H1 (cell line): ENCODE results near the gene ESRRB. TPM values are rescaled to one million over a fixed set of nuclear protein-coding genes. Genes with fewer than 3 reads are reported as not detected.

ENCODE experiments used
- CTCF ChIA-PET: fragments of 300-600 bp; sonication (Branson Sonifier 250); formaldehyde crosslinking; loops from one replicate; lab custom pipeline; 2021; ENCODE audit not compliant: partially characterized antibody; lab: Charles Lee
- POLR2A ChIA-PET: fragments of 300-600 bp; sonication (Branson Sonifier 250); formaldehyde crosslinking; loops from one replicate; lab custom pipeline; 2021; ENCODE audit warnings: inconsistent platforms; ENCODE audit not compliant: partially characterized antibody; lab: Charles Lee
- DNase-seq, 2 experiments: peaks; one replicate each; pipeline versions ENCODE4 v3.0.0 to v3.0.0-alpha.2; 2010 to 2022; ENCODE audit warnings: low spot score in 2 of 2, low read depth in 1 of 2, mixed read lengths in 1 of 2
- FAIRE-seq: peaks from 2 replicates; lab custom pipeline; 2011; peaks lifted over from hg19 to GRCh38; lab: Jason Lieb, UNC
- H2AFZ ChIP-seq: 2 replicates; pipeline ENCODE4 v1.8.1; 2012; ENCODE audit warnings: low read length, inconsistent platforms
- H2AK5ac ChIP-seq: 2 replicates; pipeline ENCODE4 v1.6.1; 2013; ENCODE audit warnings: low read depth, low read length
- H2BK120ac ChIP-seq: replicated peaks from 2 replicates; pipeline ENCODE3; 2013; ENCODE audit warnings: low read depth, low read length, inconsistent platforms
- H2BK12ac ChIP-seq: 2 replicates; pipeline ENCODE4 v1.6.1; 2013; ENCODE audit warnings: low read depth, low read length
- H2BK15ac ChIP-seq: 2 replicates; pipeline ENCODE4 v1.6.1; 2013; ENCODE audit warnings: low read length
- H2BK20ac ChIP-seq: 2 replicates; pipeline ENCODE4 v1.6.1; 2013; ENCODE audit warnings: low read length
- H2BK5ac ChIP-seq: 2 replicates; pipeline ENCODE4 v1.6.1; 2013; ENCODE audit warnings: low read depth, low read length
- H3K14ac ChIP-seq: 2 replicates; pipeline ENCODE4 v1.6.1; 2013; ENCODE audit warnings: inconsistent platforms; ENCODE audit not compliant: insufficient read length
- H3K18ac ChIP-seq: 2 replicates; pipeline ENCODE4 v1.6.1; 2013; ENCODE audit warnings: low read length; ENCODE audit errors: extremely low read depth
- H3K23ac ChIP-seq: 2 replicates; pipeline ENCODE4 v1.6.1; 2013; ENCODE audit warnings: inconsistent platforms; ENCODE audit not compliant: insufficient read length
- H3K23me2 ChIP-seq: 2 replicates; pipeline ENCODE4 v1.6.1; 2013; ENCODE audit warnings: low read depth, low read length
- H3K27ac ChIP-seq: 2 replicates; pipeline ENCODE4 v1.6.1; 2011; ENCODE audit warnings: low read depth, low read length, inconsistent platforms
- H3K27me3 ChIP-seq, 4 experiments: replicated peaks in 1 of 4; 1 replicate in 1 of 4; 2 replicates in 3 of 4; pipeline versions ENCODE4 v1.6.1 to v1.8.1; 2011 to 2013; ENCODE audit warnings: low read length in 3 of 4, mild to moderate bottlenecking in 3 of 4, inconsistent platforms in 2 of 4, mixed read lengths in 2 of 4, moderate library complexity in 1 of 4; ENCODE audit not compliant: control insufficient read depth in 3 of 4, insufficient read depth in 3 of 4; ENCODE audit errors: extremely low read depth in 1 of 4
- H3K36me3 ChIP-seq, 4 experiments: 2 replicates each; pipeline versions ENCODE4 v1.6.1 to v1.8.1; 2011 to 2013; ENCODE audit warnings: mild to moderate bottlenecking in 4 of 4, low read length in 3 of 4, moderate library complexity in 2 of 4, control low read depth in 1 of 4, inconsistent platforms in 1 of 4; ENCODE audit not compliant: insufficient read depth in 4 of 4, control insufficient read depth in 2 of 4
- H3K4ac ChIP-seq: replicated peaks from 2 replicates; pipeline ENCODE3; 2013; ENCODE audit warnings: low read length, low read depth, mixed read lengths, inconsistent platforms; ENCODE audit not compliant: insufficient read length
- H3K4me1 ChIP-seq, 4 experiments: replicated peaks in 1 of 4; 1 replicate in 1 of 4; 2 replicates in 3 of 4; pipeline versions ENCODE4 v1.6.1 to v1.8.1; 2011 to 2013; ENCODE audit warnings: low read length in 3 of 4, inconsistent platforms in 2 of 4, mixed read lengths in 1 of 4; ENCODE audit not compliant: insufficient read depth in 4 of 4, control insufficient read depth in 3 of 4
- H3K4me2 ChIP-seq, 2 experiments: 2 replicates each; pipeline versions ENCODE4 v1.6.1 to v1.8.1; 2011 to 2013; ENCODE audit warnings: low read depth in 2 of 2, low read length in 2 of 2, control low read depth in 1 of 2, inconsistent platforms in 1 of 2, mild to moderate bottlenecking in 1 of 2; ENCODE audit not compliant: insufficient read depth in 1 of 2
- H3K4me3 ChIP-seq, 4 experiments: fragments of 200-600, 300-600 bp in 1 of 4; sonication (generic), shearing (Covaris generic), sonication (Bioruptor Twin) in 1 of 4; 2 replicates each; pipeline versions ENCODE4 v1.5.1 to v1.8.1; 2011 to 2016; ENCODE audit warnings: low read length in 4 of 4, low read depth in 3 of 4, control low read depth in 2 of 4, inconsistent platforms in 2 of 4, mild to moderate bottlenecking in 2 of 4, mixed read lengths in 1 of 4, moderate library complexity in 1 of 4; ENCODE audit not compliant: insufficient read depth in 2 of 4; ENCODE audit errors: extremely low read depth in 1 of 4
- H3K56ac ChIP-seq: replicated peaks from 2 replicates; pipeline ENCODE3; 2013; ENCODE audit warnings: low read depth, mild to moderate bottlenecking, mixed read lengths, low read length, inconsistent platforms; ENCODE audit not compliant: insufficient read length
- H3K79me1 ChIP-seq: 2 replicates; pipeline ENCODE4 v1.6.1; 2013; ENCODE audit warnings: low read depth, low read length, control low read depth
- H3K79me2 ChIP-seq, 2 experiments: 2 replicates each; pipeline versions ENCODE4 v1.6.1 to v1.8.1; 2012 to 2013; ENCODE audit warnings: low read length in 2 of 2, mild to moderate bottlenecking in 2 of 2, inconsistent platforms in 1 of 2; ENCODE audit not compliant: insufficient read depth in 2 of 2, control insufficient read depth in 1 of 2
- H3K9ac ChIP-seq, 4 experiments: replicated peaks in 1 of 4; 1 replicate in 1 of 4; 2 replicates in 3 of 4; pipeline versions ENCODE4 v1.6.1 to v1.8.1; 2011 to 2013; ENCODE audit warnings: low read depth in 3 of 4, low read length in 3 of 4, control low read depth in 2 of 4, mild to moderate bottlenecking in 2 of 4, moderate library complexity in 2 of 4, inconsistent platforms in 1 of 4; ENCODE audit errors: extremely low read depth in 1 of 4
- H3K9me3 ChIP-seq, 2 experiments: 2 replicates each; pipeline versions ENCODE4 v1.6.1 to v1.8.1; 2012 to 2013; ENCODE audit warnings: mild to moderate bottlenecking in 2 of 2, moderate library complexity in 2 of 2, control low read depth in 1 of 2, inconsistent platforms in 1 of 2, low read depth in 1 of 2, low read length in 1 of 2, mixed read lengths in 1 of 2; ENCODE audit not compliant: insufficient read depth in 2 of 2
- H4K20me1 ChIP-seq, 2 experiments: replicated peaks in 1 of 2; 2 replicates each; pipeline versions ENCODE3 to v1.8.1; 2011 to 2013; ENCODE audit warnings: inconsistent platforms in 2 of 2, low read length in 2 of 2, mild to moderate bottlenecking in 1 of 2; ENCODE audit not compliant: insufficient read depth in 2 of 2, control insufficient read depth in 1 of 2
- H4K5ac ChIP-seq: 2 replicates; pipeline ENCODE4 v1.6.1; 2013; ENCODE audit warnings: low read length, low read depth, mixed read lengths, inconsistent platforms; ENCODE audit not compliant: insufficient read length
- H4K8ac ChIP-seq: 2 replicates; pipeline ENCODE4 v1.8.0; 2013; ENCODE audit warnings: mild to moderate bottlenecking, moderate library complexity, low read length, inconsistent platforms; ENCODE audit not compliant: insufficient read depth; ENCODE audit errors: extremely low read depth
- H4K91ac ChIP-seq: replicated peaks from 2 replicates; pipeline ENCODE3; 2013; ENCODE audit warnings: low read length, mixed read lengths, inconsistent platforms; ENCODE audit not compliant: insufficient read length
- CHD1 ChIP-seq: IDR thresholded peaks from 2 replicates; pipeline ENCODE4 v1.6.1; 2012; ENCODE audit warnings: low read depth, low read length, improper control_type of control experiment
- POU5F1 ChIP-seq: IDR thresholded peaks from 2 replicates; pipeline ENCODE4 v1.6.1; 2011; ENCODE audit warnings: low read depth, mild to moderate bottlenecking, low read length, moderate library complexity
- SRF ChIP-seq: IDR thresholded peaks from 2 replicates; pipeline ENCODE4 v1.6.1; 2011; ENCODE audit warnings: mild to moderate bottlenecking, low read depth, low read length, moderate library complexity
- WGBS, 2 experiments: shearing (Covaris generic) in 1 of 2; methylation state at CpG; one replicate each; pipeline versions ENCODE4 v1.1.6 to v1.1.7; 2013 to 2015; ENCODE audit warnings: low lambda C conversion rate in 2 of 2, mixed read lengths in 2 of 2, inconsistent platforms in 1 of 2, low coverage in 1 of 2, missing lambda C conversion rate in 1 of 2; ENCODE audit not compliant: insufficient replicate concordance in 2 of 2, insufficient coverage in 1 of 2, insufficient read length in 1 of 2; ENCODE audit errors: extremely low coverage in 1 of 2, missing lambda C conversion rate in 1 of 2; 5-methylcytosine and 5-hydroxymethylcytosine counted together
- polyA plus RNA-seq, 7 experiments: library from polyadenylated mRNA; depleted of rRNA in 3 of 7; stranded (reverse) in 5 of 7; unstranded in 2 of 7; fragments of >200 nt in 5 of 7; fragments of 200-250 nt in 2 of 7; gene quantifications; 1 replicate in 5 of 7; 2 replicates in 1 of 7; 4 replicates in 1 of 7; pipeline versions ENCODE4 v1.2.1 to v1.2.3, GENCODE V29; 2011 to 2013; ENCODE audit warnings: missing spikeins in 2 of 7, mixed read lengths in 2 of 7
- total RNA-seq: library from RNA; stranded (reverse); fragmentation: NEBNext Ultra II Directional; extraction: Animal tissue kit (Norgen Biotek cat#: 25700); gene quantifications from 2 replicates; pipeline ENCODE4 v1.2.1, GENCODE V29; 2021
- TF ChIP-seq, protein P1 (sequence below), 3 experiments: IDR thresholded peaks; 1 replicate in 2 of 3; 2 replicates in 1 of 3; pipeline versions ENCODE4 v1.5.1 to v1.6.1; 2011; ENCODE audit warnings: low read length in 3 of 3, mild to moderate bottlenecking in 3 of 3, inconsistent platforms in 2 of 3, low read depth in 1 of 3, moderate library complexity in 1 of 3; ENCODE audit not compliant: insufficient read depth in 1 of 3; ENCODE audit errors: control extremely low read depth in 1 of 3

ESRRB gene
- total and polyA plus RNA-seq, 2 of the 8 experiments (the other 6 are each of a cell fraction or from before 2014, with no cell fraction given), result 0.29 to 0.45 TPM

DNA sequence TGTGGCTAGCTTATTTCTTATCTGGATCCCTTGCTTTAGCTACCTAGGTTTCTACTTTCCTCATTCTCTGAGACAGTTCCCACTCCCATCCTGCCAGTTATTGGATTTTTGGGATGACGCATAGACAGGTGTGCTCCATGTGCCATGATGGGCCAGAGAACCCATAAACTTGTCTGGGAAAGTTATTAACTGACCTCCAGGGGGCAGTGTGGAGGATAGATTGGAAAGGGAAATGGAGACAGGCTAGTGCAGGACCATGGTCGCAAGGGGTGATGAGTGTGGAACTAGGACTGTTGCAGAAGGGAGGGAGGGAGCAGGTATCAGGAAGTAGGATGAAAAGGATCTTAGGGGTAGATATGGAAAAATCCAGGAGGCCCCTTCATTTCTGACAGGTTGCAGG, 80.3 kb downstream of the ESRRB start:
- H3K23me2 ChIP-seq, result no peaks in the 10 kb centered on the region
- no peaks in the 10 kb centered on the region for H3K79me1 ChIP-seq
- no peak overlapping the region for H3K4ac ChIP-seq
- TF ChIP-seq SRF (no peak), POU5F1 (no peak), CHD1 (no peak)
- TF ChIP-seq, protein P1, sequence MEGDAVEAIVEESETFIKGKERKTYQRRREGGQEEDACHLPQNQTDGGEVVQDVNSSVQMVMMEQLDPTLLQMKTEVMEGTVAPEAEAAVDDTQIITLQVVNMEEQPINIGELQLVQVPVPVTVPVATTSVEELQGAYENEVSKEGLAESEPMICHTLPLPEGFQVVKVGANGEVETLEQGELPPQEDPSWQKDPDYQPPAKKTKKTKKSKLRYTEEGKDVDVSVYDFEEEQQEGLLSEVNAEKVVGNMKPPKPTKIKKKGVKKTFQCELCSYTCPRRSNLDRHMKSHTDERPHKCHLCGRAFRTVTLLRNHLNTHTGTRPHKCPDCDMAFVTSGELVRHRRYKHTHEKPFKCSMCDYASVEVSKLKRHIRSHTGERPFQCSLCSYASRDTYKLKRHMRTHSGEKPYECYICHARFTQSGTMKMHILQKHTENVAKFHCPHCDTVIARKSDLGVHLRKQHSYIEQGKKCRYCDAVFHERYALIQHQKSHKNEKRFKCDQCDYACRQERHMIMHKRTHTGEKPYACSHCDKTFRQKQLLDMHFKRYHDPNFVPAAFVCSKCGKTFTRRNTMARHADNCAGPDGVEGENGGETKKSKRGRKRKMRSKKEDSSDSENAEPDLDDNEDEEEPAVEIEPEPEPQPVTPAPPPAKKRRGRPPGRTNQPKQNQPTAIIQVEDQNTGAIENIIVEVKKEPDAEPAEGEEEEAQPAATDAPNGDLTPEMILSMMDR (IDR thresholded peaks at IDR 0.05; ENCODE audit: control extremely low read depth in 1 of 3, insufficient read depth in 1 of 3, low read depth in 1 of 3, low read length in 3 of 3), result peak; percentile 51 to 73 (median 58)

More for the DNA sequence above, 80.3 kb downstream of the ESRRB start:
- Histone ChIP-seq H3K9me3 (no peaks in the 10 kb centered on the region), H3K14ac (no peak overlapping the region), H2BK120ac (no peak overlapping the region), H2BK12ac (no peak overlapping the region), H3K18ac (no peak overlapping the region), H3K27ac (no peak overlapping the region), H3K23ac (no peak overlapping the region), H4K20me1 (no peaks in the 10 kb centered on the region), H4K5ac (no peak overlapping the region), H2AFZ (no peak overlapping the region), H3K4me2 (no peak overlapping the region), H3K4me3 (no peak overlapping the region), H2BK20ac (no peak overlapping the region), H3K56ac (no peak overlapping the region), H3K79me2 (no peaks in the 10 kb centered on the region), H3K27me3 (no peaks in the 10 kb centered on the region), H3K36me3 (no peaks in the 10 kb centered on the region), H3K4me1 (no peaks in the 10 kb centered on the region; a peak in 1 of 7 replicates), H4K91ac (no peak overlapping the region), H2BK15ac (no peak overlapping the region), H2BK5ac (no peak overlapping the region), H2AK5ac (no peak overlapping the region), H4K8ac (no peak overlapping the region), H3K9ac (no peak overlapping the region)
- CTCF ChIA-PET, result interaction anchor here (0.6 to 4.3 kb wide), 51 partner anchors 10 to 1551 kb away, joined by 3 to 50 read pairs (median 4); no protein-coding TSS in a partner anchor
- DNase-seq (peak in 1 of 2 experiments; percentile 81), FAIRE-seq (peak; percentile 95)
- POLR2A ChIA-PET, result no interaction called here
- 63% methylated on average over 2 of the region's 2 CpGs; no CpG with 5 or more reads in 1 of the 2 experiments for WGBS, 2 experiments
